ENCODE results near the gene DNAH7.
A peak's percentile ranks its signal among the peaks of the same experiment; 100 is the strongest.
"Not testable (repeated sequence)": the region's sequence is repeated elsewhere in the genome, so short reads cannot be mapped to it uniquely, and the experiment has no call there.

Gene DNAH7

GRCh38 chr2:196097864-196098660 is 29.4 kb upstream of the DNAH7 start:
- no peak for FAIRE-seq
- TF ChIP-seq POLR2AphosphoS5 (IDR thresholded peaks at IDR 0.05; ENCODE audit: low read depth, low read length) = no peak
- no peak for TF ChIP-seq POLR2A (IDR thresholded peaks at IDR 0.05; ENCODE audit: low read depth, low read length)
- TF ChIP-seq TAF1 (IDR thresholded peaks at IDR 0.05; ENCODE audit: borderline replicate concordance, low read depth, low read length) = no peak

GRCh38 chr2:196096982-196097745 is 28.5 kb upstream of the DNAH7 start:
- FAIRE-seq = no peak
- TF ChIP-seq POLR2A (IDR thresholded peaks at IDR 0.05; ENCODE audit: low read depth, low read length) (no peak), POLR2AphosphoS5 (IDR thresholded peaks at IDR 0.05; ENCODE audit: low read depth, low read length) (no peak), TAF1 (IDR thresholded peaks at IDR 0.05; ENCODE audit: borderline replicate concordance, low read depth, low read length) (no peak)
- no peak for DNase-seq (ENCODE audit: insufficient read length)

More at GRCh38 chr2:196097864-196098660, 29.4 kb upstream of the DNAH7 start:
- no peak for DNase-seq (ENCODE audit: insufficient read length)

- FAIRE-seq = no peak
- no peak for DNase-seq (ENCODE audit: insufficient read length)
- TF ChIP-seq TAF1 (IDR thresholded peaks at IDR 0.05; ENCODE audit: borderline replicate concordance, low read depth, low read length) = no peak
- no peak for TF ChIP-seq POLR2AphosphoS5 (IDR thresholded peaks at IDR 0.05; ENCODE audit: low read depth, low read length)
- no peak for TF ChIP-seq POLR2A (IDR thresholded peaks at IDR 0.05; ENCODE audit: low read depth, low read length)
These were observed 27.6 kb upstream of the DNAH7 start for GRCh38 chr2:196096264-196096663.

GRCh38 chr2:196089448-196089847 is 20.8 kb upstream of the DNAH7 start:
- DNase-seq (ENCODE audit: insufficient read length); FAIRE-seq: not testable (repeated sequence)

- no peak for TF ChIP-seq TAF1 (IDR thresholded peaks at IDR 0.05; ENCODE audit: borderline replicate concordance, low read depth, low read length)
- TF ChIP-seq POLR2AphosphoS5 (IDR thresholded peaks at IDR 0.05; ENCODE audit: low read depth, low read length) = no peak
- TF ChIP-seq POLR2A (IDR thresholded peaks at IDR 0.05; ENCODE audit: low read depth, low read length) = no peak
- FAIRE-seq = no peak
- no peak for DNase-seq (ENCODE audit: insufficient read length)
These were observed 19.6 kb upstream of the DNAH7 start for GRCh38 chr2:196088203-196088602.

GRCh38 chr2:196086517-196087368 is 18.1 kb upstream of the DNAH7 start:
- TF ChIP-seq POLR2AphosphoS5 (IDR thresholded peaks at IDR 0.05; ENCODE audit: low read depth, low read length) (no peak), POLR2A (IDR thresholded peaks at IDR 0.05; ENCODE audit: low read depth, low read length) (no peak), TAF1 (IDR thresholded peaks at IDR 0.05; ENCODE audit: borderline replicate concordance, low read depth, low read length) (no peak)
- no peak for FAIRE-seq
- no peak for DNase-seq (ENCODE audit: insufficient read length)

GRCh38 chr2:196083601-196084000 is 15.0 kb upstream of the DNAH7 start:
- FAIRE-seq (no peak), DNase-seq (ENCODE audit: insufficient read length) (no peak)

GRCh38 chr2:196080526-196080925 is 11.9 kb upstream of the DNAH7 start:
- TF ChIP-seq POLR2AphosphoS5 (IDR thresholded peaks at IDR 0.05; ENCODE audit: low read depth, low read length) (no peak), POLR2A (IDR thresholded peaks at IDR 0.05; ENCODE audit: low read depth, low read length) (no peak), TAF1 (IDR thresholded peaks at IDR 0.05; ENCODE audit: borderline replicate concordance, low read depth, low read length) (no peak)
- DNase-seq (ENCODE audit: insufficient read length) (no peak), FAIRE-seq (no peak)

More at GRCh38 chr2:196083601-196084000, 15.0 kb upstream of the DNAH7 start:
- no peak for TF ChIP-seq POLR2AphosphoS5 (IDR thresholded peaks at IDR 0.05; ENCODE audit: low read depth, low read length)

- no peak for TF ChIP-seq POLR2A (IDR thresholded peaks at IDR 0.05; ENCODE audit: low read depth, low read length)
- no peak for TF ChIP-seq TAF1 (IDR thresholded peaks at IDR 0.05; ENCODE audit: borderline replicate concordance, low read depth, low read length)
- no peak for TF ChIP-seq POLR2AphosphoS5 (IDR thresholded peaks at IDR 0.05; ENCODE audit: low read depth, low read length)
- peak; percentile 27 for FAIRE-seq
- no peak for DNase-seq (ENCODE audit: insufficient read length)
These were observed 10.4 kb upstream of the DNAH7 start for GRCh38 chr2:196079052-196079451.

GRCh38 chr2:196077821-196078220 is 9.2 kb upstream of the DNAH7 start:
- FAIRE-seq = no peak
- no peak for TF ChIP-seq POLR2A (IDR thresholded peaks at IDR 0.05; ENCODE audit: low read depth, low read length)
- no peak for TF ChIP-seq TAF1 (IDR thresholded peaks at IDR 0.05; ENCODE audit: borderline replicate concordance, low read depth, low read length)
- TF ChIP-seq POLR2AphosphoS5 (IDR thresholded peaks at IDR 0.05; ENCODE audit: low read depth, low read length) = no peak

GRCh38 chr2:196076778-196077568 is 8.3 kb upstream of the DNAH7 start:
- FAIRE-seq (no peak), DNase-seq (ENCODE audit: insufficient read length) (no peak)
- TF ChIP-seq TAF1 (IDR thresholded peaks at IDR 0.05; ENCODE audit: borderline replicate concordance, low read depth, low read length) (no peak), POLR2AphosphoS5 (IDR thresholded peaks at IDR 0.05; ENCODE audit: low read depth, low read length) (no peak)

More at GRCh38 chr2:196077821-196078220, 9.2 kb upstream of the DNAH7 start:
- no peak for DNase-seq (ENCODE audit: insufficient read length)

Measured in GM12892 (cell line).